Rectal smooth muscle tissue (tissue), 1 donor: ENCODE measurements around the gene TUBA1A.
"Not testable (repeated sequence)": the region's sequence is repeated elsewhere in the genome, so short reads cannot be mapped to it uniquely, and the experiment has no call there.

Source experiments
- H3K27ac ChIP-seq: one replicate; pipeline ENCODE4 v1.7.0; 2013; ENCODE audit warnings: low read depth, low read length, inconsistent platforms
- H3K27me3 ChIP-seq: one replicate; pipeline ENCODE4 v1.7.0; 2013; ENCODE audit warnings: low read length; ENCODE audit not compliant: control insufficient read depth, insufficient read depth
- H3K36me3 ChIP-seq: one replicate; pipeline ENCODE4 v1.7.0; 2013; ENCODE audit warnings: low read length; ENCODE audit not compliant: control insufficient read depth, insufficient read depth
- H3K4me1 ChIP-seq: one replicate; pipeline ENCODE4 v1.7.0; 2013; ENCODE audit warnings: low read length; ENCODE audit not compliant: control insufficient read depth, insufficient read depth
- H3K4me3 ChIP-seq: one replicate; pipeline ENCODE4 v1.7.0; 2013; ENCODE audit warnings: low read length
- H3K9ac ChIP-seq: one replicate; pipeline ENCODE4 v1.7.0; 2013; ENCODE audit warnings: low read length

TUBA1A gene

GRCh38 chr12:49195736-49196135 is 6.9 kb upstream of the TUBA1A start:
- H3K36me3 ChIP-seq, result no peaks in the 10 kb centered on the region
- peaks cover 6% of the 10 kb centered on the region for H3K4me1 ChIP-seq
- no peak overlapping the region for H3K9ac ChIP-seq
- H3K4me3 ChIP-seq, result no peak overlapping the region
- H3K27me3 ChIP-seq, result no peaks in the 10 kb centered on the region
- no peak overlapping the region for H3K27ac ChIP-seq

- not testable (repeated sequence) for H3K9ac ChIP-seq, H3K27me3 ChIP-seq, H3K36me3 ChIP-seq, H3K27ac ChIP-seq, H3K4me1 ChIP-seq, H3K4me3 ChIP-seq
Observed at GRCh38 chr12:49193746-49194145, 4.9 kb upstream of the TUBA1A start.

GRCh38 chr12:49191498-49191897 is 2.6 kb upstream of the TUBA1A start:
- not testable (repeated sequence) for H3K27me3 ChIP-seq, H3K9ac ChIP-seq

GRCh38 chr12:49190974-49191373 is 2.1 kb upstream of the TUBA1A start:
- no peaks in the 10 kb centered on the region for H3K36me3 ChIP-seq
- no peak overlapping the region for H3K27ac ChIP-seq
- H3K4me1 ChIP-seq, result peaks cover 10% of the 10 kb centered on the region
- H3K9ac ChIP-seq, result no peak overlapping the region
- no peak overlapping the region for H3K4me3 ChIP-seq
- no peaks in the 10 kb centered on the region for H3K27me3 ChIP-seq

More at GRCh38 chr12:49191498-49191897, 2.6 kb upstream of the TUBA1A start:
- not testable (repeated sequence) for H3K36me3 ChIP-seq, H3K27ac ChIP-seq, H3K4me1 ChIP-seq, H3K4me3 ChIP-seq

- Histone ChIP-seq H3K27me3 (no peaks in the 10 kb centered on the region), H3K4me3 (peak overlapping the region; percentile 98), H3K4me1 (peaks cover 10% of the 10 kb centered on the region), H3K36me3 (peaks cover under 1% of the 10 kb centered on the region), H3K27ac (peak overlapping the region; percentile 100), H3K9ac (no peak overlapping the region)
Observed at GRCh38 chr12:49189731-49190716, 1.1 kb upstream of the TUBA1A start.

GRCh38 chr12:49188201-49188915 is 522 bp downstream of the TUBA1A start:
- Histone ChIP-seq H3K4me3 (peak overlapping the region; percentile 98), H3K9ac (peak overlapping the region; percentile 98), H3K27ac (peak overlapping the region; percentile 100), H3K27me3 (no peaks in the 10 kb centered on the region), H3K36me3 (peaks cover 3% of the 10 kb centered on the region), H3K4me1 (peaks cover 10% of the 10 kb centered on the region)

GRCh38 chr12:49187184-49187583 is 1.7 kb downstream of the TUBA1A start:
- peaks cover 3% of the 10 kb centered on the region for H3K36me3 ChIP-seq
- H3K27ac ChIP-seq, result peak overlapping the region; percentile 100
- H3K4me1 ChIP-seq, result peaks cover 10% of the 10 kb centered on the region
- peak overlapping the region; percentile 98 for H3K4me3 ChIP-seq
- no peak overlapping the region for H3K9ac ChIP-seq
- no peaks in the 10 kb centered on the region for H3K27me3 ChIP-seq

- peak overlapping the region; percentile 27 for H3K4me3 ChIP-seq
- not testable (repeated sequence) for H3K36me3 ChIP-seq, H3K4me1 ChIP-seq, H3K9ac ChIP-seq, H3K27me3 ChIP-seq
- H3K27ac ChIP-seq, result peak overlapping the region; percentile 40
Observed at GRCh38 chr12:49186307-49186706, 2.6 kb downstream of the TUBA1A start.

- not testable (repeated sequence) for H3K9ac ChIP-seq, H3K4me3 ChIP-seq, H3K4me1 ChIP-seq, H3K36me3 ChIP-seq, H3K27ac ChIP-seq, H3K27me3 ChIP-seq
Observed at GRCh38 chr12:49184697-49185096, 4.2 kb downstream of the TUBA1A start.

GRCh38 chr12:49183214-49183950 is 5.5 kb downstream of the TUBA1A start:
- not testable (repeated sequence) for H3K4me1 ChIP-seq, H3K27ac ChIP-seq, H3K36me3 ChIP-seq, H3K4me3 ChIP-seq, H3K9ac ChIP-seq, H3K27me3 ChIP-seq

GRCh38 chr12:49174218-49174617 is 14.7 kb downstream of the TUBA1A start:
- H3K36me3 ChIP-seq, result no peaks in the 10 kb centered on the region
- no peak overlapping the region for H3K4me3 ChIP-seq
- H3K27ac ChIP-seq, result no peak overlapping the region
- H3K27me3 ChIP-seq, result no peaks in the 10 kb centered on the region
- no peak overlapping the region for H3K9ac ChIP-seq
- no peaks in the 10 kb centered on the region for H3K4me1 ChIP-seq

GRCh38 chr12:49170924-49171323 is 18.0 kb downstream of the TUBA1A start:
- Histone ChIP-seq H3K4me1 (no peaks in the 10 kb centered on the region), H3K4me3 (no peak overlapping the region), H3K27me3 (no peaks in the 10 kb centered on the region), H3K9ac (no peak overlapping the region), H3K27ac (no peak overlapping the region), H3K36me3 (no peaks in the 10 kb centered on the region)
